Measurements from ENCODE around the gene DOCK8.
A peak's percentile ranks its signal among the peaks of the same experiment; 100 is the strongest.

Gene DOCK8

GRCh38 chr9:304106-304505 lies 89.4 kb downstream of the DOCK8 start:
- Histone ChIP-seq H3K27me3 (ENCODE audit: insufficient read depth, low read length) (no peaks in the 10 kb centered on the region), H3K36me3 (ENCODE audit: insufficient read depth, low read length) (no peaks in the 10 kb centered on the region), H3K4me2 (ENCODE audit: low read length) (no peak overlapping the region), H2AFZ (ENCODE audit: low read length) (no peak overlapping the region), H3F3A (ENCODE audit: insufficient read depth, low read length) (no peaks in the 10 kb centered on the region), H3K9me2 (ENCODE audit: low read depth, low read length) (no peaks in the 10 kb centered on the region), H3K79me2 (ENCODE audit: insufficient read depth, low read length) (no peaks in the 10 kb centered on the region), H3K9ac (ENCODE audit: low read length) (no peak overlapping the region), H3K27ac (ENCODE audit: low read depth, low read length, poor library complexity, severe bottlenecking) (no peak overlapping the region), H3K4me1 (ENCODE audit: insufficient read depth, low read length, severe bottlenecking) (no peaks in the 10 kb centered on the region), H4K20me1 (ENCODE audit: insufficient read depth, low read length) (no peaks in the 10 kb centered on the region), H3K9me3 (ENCODE audit: low read length) (no peaks in the 10 kb centered on the region), H3K4me3 (ENCODE audit: low read depth, low read length, poor library complexity, severe bottlenecking) (no peak overlapping the region)
- TF ChIP-seq CTCF (IDR thresholded peaks at IDR 0.05; ENCODE audit: low read length) (no peak), EZH2 (IDR thresholded peaks at IDR 0.05; ENCODE audit: borderline replicate concordance, low read length) (no peak)

- no peaks in the 10 kb centered on the region for H3K36me3 ChIP-seq (ENCODE audit: insufficient read depth, low read length)
- H3K4me2 ChIP-seq (ENCODE audit: low read length) = no peak overlapping the region
- H3K4me3 ChIP-seq (ENCODE audit: low read depth, low read length, poor library complexity, severe bottlenecking) = no peak overlapping the region
- no peaks in the 10 kb centered on the region for H3K79me2 ChIP-seq (ENCODE audit: insufficient read depth, low read length)
- no peaks in the 10 kb centered on the region for H3K9me3 ChIP-seq (ENCODE audit: low read length)
- no peaks in the 10 kb centered on the region for H3K9me2 ChIP-seq (ENCODE audit: low read depth, low read length)
- H3K4me1 ChIP-seq (ENCODE audit: insufficient read depth, low read length, severe bottlenecking) = no peaks in the 10 kb centered on the region
- no peak overlapping the region for H3K9ac ChIP-seq (ENCODE audit: low read length)
- H4K20me1 ChIP-seq (ENCODE audit: insufficient read depth, low read length) = no peaks in the 10 kb centered on the region
- no peaks in the 10 kb centered on the region for H3K27me3 ChIP-seq (ENCODE audit: insufficient read depth, low read length)
- no peaks in the 10 kb centered on the region for H3F3A ChIP-seq (ENCODE audit: insufficient read depth, low read length)
- no peak overlapping the region for H3K27ac ChIP-seq (ENCODE audit: low read depth, low read length, poor library complexity, severe bottlenecking)
- H2AFZ ChIP-seq (ENCODE audit: low read length) = no peak overlapping the region
- TF ChIP-seq CTCF (IDR thresholded peaks at IDR 0.05; ENCODE audit: low read length) = no peak
- no peak for TF ChIP-seq EZH2 (IDR thresholded peaks at IDR 0.05; ENCODE audit: borderline replicate concordance, low read length)
Measured at GRCh38 chr9:304519-305185, 90.0 kb downstream of the DOCK8 start.

GRCh38 chr9:306907-307306 lies 92.2 kb downstream of the DOCK8 start:
- H3K9me3 ChIP-seq (ENCODE audit: low read length) = no peaks in the 10 kb centered on the region
- H3K27ac ChIP-seq (ENCODE audit: low read depth, low read length, poor library complexity, severe bottlenecking) = no peak overlapping the region
- no peaks in the 10 kb centered on the region for H3K36me3 ChIP-seq (ENCODE audit: insufficient read depth, low read length)
- no peaks in the 10 kb centered on the region for H3K9me2 ChIP-seq (ENCODE audit: low read depth, low read length)
- H3K4me3 ChIP-seq (ENCODE audit: low read depth, low read length, poor library complexity, severe bottlenecking) = no peak overlapping the region
- H3K4me1 ChIP-seq (ENCODE audit: insufficient read depth, low read length, severe bottlenecking) = no peaks in the 10 kb centered on the region
- H2AFZ ChIP-seq (ENCODE audit: low read length) = no peak overlapping the region
- no peaks in the 10 kb centered on the region for H4K20me1 ChIP-seq (ENCODE audit: insufficient read depth, low read length)
- TF ChIP-seq CTCF (IDR thresholded peaks at IDR 0.05; ENCODE audit: low read length) (peak; percentile 43), EZH2 (IDR thresholded peaks at IDR 0.05; ENCODE audit: borderline replicate concordance, low read length) (no peak)
- no peaks in the 10 kb centered on the region for H3K27me3 ChIP-seq (ENCODE audit: insufficient read depth, low read length)
- no peaks in the 10 kb centered on the region for H3K79me2 ChIP-seq (ENCODE audit: insufficient read depth, low read length)
- H3K4me2 ChIP-seq (ENCODE audit: low read length) = no peak overlapping the region
- H3F3A ChIP-seq (ENCODE audit: insufficient read depth, low read length) = no peaks in the 10 kb centered on the region
- H3K9ac ChIP-seq (ENCODE audit: low read length) = no peak overlapping the region

All from OCI-LY1 (cell line).